Measurements from ENCODE around the gene XRN1.
"Not testable (repeated sequence)": the region's sequence is repeated elsewhere in the genome, so short reads cannot be mapped to it uniquely, and the experiment has no call there.

The XRN1 gene

DNA sequence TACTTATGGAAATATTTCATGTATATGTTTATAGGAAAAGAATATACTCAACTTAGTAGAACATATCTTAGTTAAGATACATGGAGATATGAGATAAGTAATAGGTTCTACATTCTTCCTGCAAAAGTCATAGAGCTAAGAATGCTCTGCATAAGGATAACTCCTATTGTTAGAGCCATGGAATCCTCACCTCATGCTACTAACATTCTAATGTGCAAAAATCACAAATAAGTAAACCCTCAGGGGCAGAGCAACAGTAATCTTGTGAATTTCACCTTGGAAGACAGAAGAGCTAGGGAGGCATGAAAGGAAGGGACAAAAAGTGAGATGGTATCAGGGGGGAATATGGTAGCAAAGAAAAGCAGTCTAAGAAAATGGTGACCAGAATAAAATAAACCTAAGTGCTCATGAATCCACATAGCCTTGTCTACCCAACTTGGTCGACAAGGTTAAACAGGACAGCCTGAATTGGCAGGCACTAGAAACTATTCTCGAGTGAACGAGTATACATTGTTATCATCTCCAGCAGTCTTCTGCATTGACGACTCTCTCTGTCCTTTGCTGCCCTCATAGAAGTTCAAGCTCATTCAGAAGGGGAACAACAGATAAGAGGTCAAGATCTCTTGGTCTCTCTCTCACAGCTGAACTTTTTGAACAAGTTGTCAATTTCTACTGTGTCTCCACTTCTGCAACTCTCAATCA lies 52.8 kb downstream of the XRN1 start:
- H3K36me3 Mint-ChIP-seq = peaks cover 18% of the 10 kb centered on the region
- no peaks in the 10 kb centered on the region for H3K27me3 Mint-ChIP-seq
- H3K9me3 Mint-ChIP-seq = no peaks in the 10 kb centered on the region
- no peaks in the 10 kb centered on the region for H3K4me1 Mint-ChIP-seq
- H3K27ac Mint-ChIP-seq = no peak overlapping the region
- H3K4me3 Mint-ChIP-seq = no peak overlapping the region

DNA sequence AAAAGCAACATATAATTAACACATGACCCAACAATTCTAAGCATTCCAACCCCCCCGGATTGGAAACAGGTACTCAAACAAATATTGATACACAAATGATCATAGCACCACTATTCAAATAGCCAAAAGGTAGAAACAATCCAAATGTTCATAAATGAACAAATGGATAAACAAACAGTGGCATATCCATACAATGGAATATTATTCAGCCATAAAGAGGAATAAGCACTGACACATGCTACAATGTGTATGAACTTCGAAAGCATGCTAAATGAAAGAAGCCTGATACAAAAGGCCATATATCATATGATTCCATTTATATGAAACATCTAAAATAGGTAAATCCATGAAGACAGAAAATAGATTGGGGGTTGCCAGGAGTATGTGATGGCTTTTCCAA lies 62.8 kb downstream of the XRN1 start:
- Mint-ChIP-seq H3K9me3 (no peaks in the 10 kb centered on the region), H3K27me3 (no peaks in the 10 kb centered on the region), H3K4me3 (no peak overlapping the region), H3K36me3 (peaks cover 33% of the 10 kb centered on the region), H3K4me1 (no peaks in the 10 kb centered on the region), H3K27ac (no peak overlapping the region)

DNA sequence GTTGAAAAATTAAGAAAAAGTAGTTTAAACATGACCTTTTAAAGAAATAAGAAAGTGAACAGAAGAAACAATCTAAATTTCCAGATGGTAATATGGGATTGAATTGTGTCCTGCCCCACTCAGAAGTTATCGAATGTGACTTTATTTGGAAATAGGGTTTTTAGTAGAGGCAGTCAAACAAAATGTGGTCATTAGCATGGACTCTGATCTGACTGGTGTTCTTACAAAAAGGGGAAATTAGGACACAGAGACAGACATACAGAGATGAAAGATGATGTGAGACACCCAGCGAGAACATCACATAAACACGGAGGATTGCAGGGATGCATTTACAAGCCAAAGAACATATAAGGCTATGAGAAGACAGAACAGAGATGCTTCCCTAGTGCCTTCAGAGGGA lies 73.2 kb downstream of the XRN1 start:
- H3K4me3 Mint-ChIP-seq = no peak overlapping the region
- no peaks in the 10 kb centered on the region for H3K9me3 Mint-ChIP-seq
- peak overlapping the region; percentile 9 for H3K27ac Mint-ChIP-seq
- H3K4me1 Mint-ChIP-seq = no peaks in the 10 kb centered on the region
- peaks cover 22% of the 10 kb centered on the region for H3K36me3 Mint-ChIP-seq
- no peaks in the 10 kb centered on the region for H3K27me3 Mint-ChIP-seq

DNA sequence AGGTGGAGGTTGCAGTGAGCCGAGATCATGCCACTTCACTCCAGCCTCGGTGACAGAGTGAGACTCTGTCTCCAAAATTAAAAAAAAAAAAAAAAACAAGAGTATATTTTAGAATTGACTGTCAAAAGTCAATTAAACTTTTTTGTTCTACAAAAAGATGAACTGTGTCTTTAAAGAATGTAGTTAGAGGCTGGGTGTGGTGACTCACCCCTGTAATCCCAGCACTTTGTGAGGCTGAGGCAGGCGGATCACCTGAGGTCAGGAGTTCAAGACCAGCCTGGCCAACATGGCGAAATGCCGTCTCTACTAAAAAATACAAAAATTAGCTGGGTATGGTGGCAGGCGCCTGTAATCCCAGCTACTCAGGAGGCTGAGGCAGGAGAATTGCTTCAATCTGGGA lies 78.3 kb downstream of the XRN1 start:
- H3K27me3 Mint-ChIP-seq, H3K4me1 Mint-ChIP-seq, H3K9me3 Mint-ChIP-seq, H3K27ac Mint-ChIP-seq, H3K4me3 Mint-ChIP-seq: not testable (repeated sequence)
- H3K36me3 Mint-ChIP-seq = peaks cover 18% of the 10 kb centered on the region

DNA sequence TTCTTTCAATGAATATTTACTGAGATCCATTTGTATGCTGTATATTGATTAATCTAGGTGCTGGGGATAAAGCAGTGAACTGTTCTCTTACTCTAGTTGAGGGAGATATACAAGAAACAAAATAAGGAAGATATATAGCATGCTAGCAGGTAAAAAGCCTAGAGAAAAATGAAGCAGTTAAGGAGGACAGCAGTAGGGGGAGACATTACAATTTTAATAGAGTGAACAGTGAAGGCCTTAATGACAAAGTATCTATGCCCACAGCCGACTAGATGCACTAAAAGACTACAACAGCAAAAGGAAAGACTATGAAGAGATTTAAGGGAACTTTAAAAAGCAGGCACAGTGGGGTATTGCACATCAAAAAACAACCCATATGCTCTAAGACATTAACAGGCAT lies 81.4 kb downstream of the XRN1 start:
- Mint-ChIP-seq H3K9me3 (no peaks in the 10 kb centered on the region), H3K4me1 (no peaks in the 10 kb centered on the region), H3K27ac (no peak overlapping the region), H3K36me3 (peaks cover 12% of the 10 kb centered on the region), H3K27me3 (no peaks in the 10 kb centered on the region), H3K4me3 (no peak overlapping the region)

DNA sequence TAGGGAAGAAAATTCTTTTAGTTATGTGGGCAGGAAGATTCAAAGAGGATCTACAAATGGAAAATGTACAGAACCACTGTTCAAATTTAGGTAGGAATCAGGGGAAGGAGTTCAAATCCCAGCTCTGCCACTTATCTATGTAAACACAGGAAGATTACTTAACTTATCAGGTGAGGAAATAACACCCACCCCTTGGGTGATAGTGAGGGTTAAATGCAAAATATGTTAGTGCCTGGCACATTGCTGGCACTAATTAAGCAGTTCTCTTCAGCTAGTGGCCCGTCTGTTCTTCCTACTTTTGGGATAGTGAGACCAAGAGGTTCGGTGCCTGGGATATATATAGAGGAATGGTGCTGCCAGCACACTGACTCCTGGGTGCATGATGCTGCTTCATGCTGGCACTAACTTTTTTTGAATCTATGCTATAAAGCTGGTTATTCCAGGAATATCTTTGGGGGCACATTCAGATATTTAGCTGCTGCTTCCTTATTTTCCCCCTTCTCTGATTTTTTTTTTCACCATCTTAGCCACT lies 83.8 kb downstream of the XRN1 start:
- Mint-ChIP-seq H3K36me3 (peaks cover 17% of the 10 kb centered on the region), H3K4me1 (no peaks in the 10 kb centered on the region), H3K4me3 (no peak overlapping the region), H3K27ac (no peak overlapping the region), H3K9me3 (no peaks in the 10 kb centered on the region), H3K27me3 (no peaks in the 10 kb centered on the region)

DNA sequence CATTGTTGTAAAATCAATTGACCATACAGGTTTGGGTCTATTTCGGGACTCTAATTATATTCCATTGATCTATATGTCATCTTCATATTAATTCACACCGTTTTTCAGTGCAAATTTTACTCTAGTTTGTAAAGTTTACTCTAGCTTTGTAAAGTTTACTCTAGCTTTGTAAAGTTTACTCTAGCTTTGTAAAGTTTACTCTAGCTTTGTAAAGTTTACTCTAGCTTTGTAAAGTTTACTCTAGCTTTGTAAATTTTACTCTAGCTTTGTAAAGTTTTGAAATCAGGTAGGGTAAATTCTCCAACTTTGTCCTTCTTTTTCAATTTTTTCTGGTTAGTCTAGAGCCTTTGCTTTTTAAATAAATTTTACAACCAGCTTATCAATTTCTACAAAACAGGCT lies 84.4 kb downstream of the XRN1 start:
- H3K4me1 Mint-ChIP-seq, H3K27ac Mint-ChIP-seq, H3K27me3 Mint-ChIP-seq, H3K4me3 Mint-ChIP-seq, H3K9me3 Mint-ChIP-seq: not testable (repeated sequence)
- peaks cover 15% of the 10 kb centered on the region for H3K36me3 Mint-ChIP-seq

DNA sequence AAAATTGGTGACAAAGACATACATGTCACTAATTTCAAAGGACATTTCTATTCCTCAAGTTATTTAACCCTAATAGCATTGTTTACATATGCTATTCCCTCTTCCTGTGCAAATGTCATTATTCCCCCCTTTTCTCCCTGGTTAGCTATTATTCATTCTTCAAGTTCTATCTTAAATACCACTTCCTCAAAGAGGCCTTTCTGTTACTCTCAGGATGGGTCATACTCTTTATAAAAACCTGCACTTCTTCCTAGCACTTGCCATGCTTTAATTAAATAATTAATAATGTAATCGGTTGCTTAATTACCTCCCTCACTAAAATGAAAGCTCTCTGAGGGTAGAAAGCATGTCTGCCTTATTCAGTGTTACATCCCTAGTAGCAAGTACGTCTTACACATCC lies 88.5 kb downstream of the XRN1 start:
- Mint-ChIP-seq H3K27ac (no peak overlapping the region), H3K9me3 (no peaks in the 10 kb centered on the region), H3K27me3 (no peaks in the 10 kb centered on the region), H3K36me3 (peaks cover 22% of the 10 kb centered on the region), H3K4me3 (no peak overlapping the region), H3K4me1 (no peaks in the 10 kb centered on the region)

DNA sequence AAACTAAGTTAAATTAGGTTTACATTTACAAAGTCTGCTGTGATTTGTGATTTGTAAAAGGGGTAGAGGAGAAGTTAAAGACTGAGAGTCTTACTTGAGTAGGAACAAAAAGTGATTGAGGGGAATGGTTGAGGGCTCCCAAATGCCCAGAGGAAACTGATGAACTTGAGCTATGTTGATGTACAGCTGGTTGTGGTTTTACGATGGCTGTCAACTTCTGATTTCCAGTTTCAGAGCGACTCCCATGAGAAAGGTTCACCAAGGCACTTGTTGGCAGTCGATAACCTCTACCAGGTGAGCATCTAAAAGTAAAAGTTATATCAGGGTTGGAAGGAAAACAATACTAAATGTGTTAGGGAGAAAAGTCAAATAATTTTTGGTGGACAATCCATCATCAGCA lies 91.0 kb downstream of the XRN1 start:
- no peaks in the 10 kb centered on the region for H3K4me1 Mint-ChIP-seq
- H3K36me3 Mint-ChIP-seq = peaks cover 33% of the 10 kb centered on the region
- H3K27me3 Mint-ChIP-seq = no peaks in the 10 kb centered on the region
- no peak overlapping the region for H3K27ac Mint-ChIP-seq
- H3K9me3 Mint-ChIP-seq = no peaks in the 10 kb centered on the region
- no peak overlapping the region for H3K4me3 Mint-ChIP-seq

DNA sequence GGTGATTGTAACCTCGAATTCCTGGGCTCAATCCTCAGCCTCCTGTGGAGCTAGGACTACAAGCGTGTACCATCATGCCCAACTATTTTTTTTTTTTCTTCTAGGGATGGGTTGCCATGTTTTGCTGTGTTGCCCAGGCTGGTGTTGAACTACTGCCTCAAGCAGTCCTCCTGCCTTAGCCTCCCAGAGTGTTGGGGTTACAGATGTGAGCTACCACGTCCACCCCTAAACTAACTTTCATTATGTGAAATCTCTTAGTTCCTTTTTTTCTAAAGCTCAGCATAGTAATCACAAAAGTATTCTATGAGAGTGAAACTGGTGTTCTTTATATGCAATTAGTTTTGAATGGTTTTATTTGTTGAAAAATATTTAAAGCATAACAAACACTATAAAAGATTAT lies 92.1 kb downstream of the XRN1 start:
- H3K27me3 Mint-ChIP-seq = no peaks in the 10 kb centered on the region
- no peaks in the 10 kb centered on the region for H3K9me3 Mint-ChIP-seq
- H3K27ac Mint-ChIP-seq = no peak overlapping the region
- no peak overlapping the region for H3K4me3 Mint-ChIP-seq
- peaks cover 34% of the 10 kb centered on the region for H3K36me3 Mint-ChIP-seq
- H3K4me1 Mint-ChIP-seq = no peaks in the 10 kb centered on the region

DNA sequence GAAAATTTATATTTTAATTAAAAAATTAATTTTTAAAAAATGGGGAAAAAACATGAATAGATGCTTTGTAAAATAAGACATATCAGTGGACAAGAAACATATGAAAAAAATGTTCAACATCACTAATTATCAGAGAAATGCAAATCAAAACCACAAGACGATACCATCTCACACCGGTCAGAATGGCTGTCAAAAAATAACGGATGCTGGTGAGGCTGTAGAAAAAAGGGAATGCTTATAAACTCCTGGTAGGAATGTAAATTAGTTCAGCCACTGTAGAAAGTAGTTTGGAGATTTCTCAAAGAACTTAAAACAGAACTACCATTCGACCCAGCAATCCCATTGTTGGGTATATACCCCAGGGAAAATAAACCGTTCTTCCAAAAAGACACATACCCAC lies 93.8 kb downstream of the XRN1 start:
- no peaks in the 10 kb centered on the region for H3K9me3 Mint-ChIP-seq
- no peak overlapping the region for H3K27ac Mint-ChIP-seq
- H3K27me3 Mint-ChIP-seq = no peaks in the 10 kb centered on the region
- H3K4me1 Mint-ChIP-seq = no peaks in the 10 kb centered on the region
- no peak overlapping the region for H3K4me3 Mint-ChIP-seq
- H3K36me3 Mint-ChIP-seq = peaks cover 29% of the 10 kb centered on the region

DNA sequence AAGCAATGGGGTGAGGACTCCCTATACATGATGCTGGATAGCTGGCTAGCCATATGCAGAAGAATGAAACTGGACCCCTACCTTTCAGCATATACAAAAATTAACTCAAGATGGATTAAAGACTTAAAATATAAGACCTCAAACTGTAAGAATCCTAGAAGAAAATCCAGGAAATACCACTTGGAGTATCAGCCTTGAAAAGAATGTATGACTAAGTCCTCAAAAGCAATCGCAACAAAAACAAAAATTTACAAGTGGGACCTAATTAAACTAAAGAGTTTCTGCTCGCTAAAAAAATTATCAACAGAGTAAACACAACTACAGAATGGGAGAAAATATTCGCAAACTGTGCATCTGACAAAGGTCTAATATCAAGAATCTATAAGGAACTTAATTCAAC lies 94.3 kb downstream of the XRN1 start:
- H3K27me3 Mint-ChIP-seq = no peaks in the 10 kb centered on the region
- peaks cover 31% of the 10 kb centered on the region for H3K36me3 Mint-ChIP-seq
- no peak overlapping the region for H3K27ac Mint-ChIP-seq
- no peaks in the 10 kb centered on the region for H3K4me1 Mint-ChIP-seq
- no peaks in the 10 kb centered on the region for H3K9me3 Mint-ChIP-seq
- H3K4me3 Mint-ChIP-seq = no peak overlapping the region

DNA sequence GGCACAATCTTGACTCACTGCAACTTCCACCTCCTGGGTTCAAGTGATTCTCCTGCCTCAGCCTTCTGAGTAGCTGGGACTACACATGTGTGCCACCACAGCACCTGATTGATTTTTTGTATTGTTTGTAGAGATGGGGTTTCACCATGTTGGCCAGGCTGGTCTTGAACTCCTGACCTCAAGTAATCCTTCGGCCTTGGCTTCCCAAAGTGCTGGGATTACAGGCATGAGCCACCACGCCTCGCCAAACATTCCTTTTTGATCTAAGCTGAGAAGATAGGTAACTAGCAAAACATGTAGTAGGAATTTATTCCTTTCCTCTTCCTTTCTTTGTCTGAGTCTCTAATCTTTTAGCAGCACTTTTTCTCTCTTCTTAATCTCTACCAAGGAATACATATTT lies 95.1 kb downstream of the XRN1 start:
- H3K27ac Mint-ChIP-seq, H3K4me1 Mint-ChIP-seq, H3K27me3 Mint-ChIP-seq, H3K9me3 Mint-ChIP-seq, H3K4me3 Mint-ChIP-seq: not testable (repeated sequence)
- H3K36me3 Mint-ChIP-seq = peaks cover 31% of the 10 kb centered on the region

DNA sequence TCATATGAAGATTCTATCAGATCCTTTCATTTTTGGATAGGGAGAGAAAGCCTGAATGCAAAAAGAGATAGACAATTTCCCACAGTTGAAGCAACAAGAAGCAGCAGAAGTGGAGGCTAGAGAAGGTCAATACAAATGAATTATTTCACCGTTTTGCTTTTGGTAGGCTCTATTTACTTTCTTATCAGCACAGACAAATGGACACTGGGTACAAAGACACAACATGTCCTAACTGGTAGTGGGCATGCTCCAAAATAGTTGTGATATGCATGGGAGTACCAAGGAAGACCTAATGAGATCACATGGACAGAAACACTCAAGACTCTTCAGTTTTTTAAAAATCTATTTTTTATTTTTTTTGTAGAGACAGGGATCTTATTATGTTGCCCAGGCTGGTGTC lies 99.4 kb downstream of the XRN1 start:
- no peaks in the 10 kb centered on the region for H3K4me1 Mint-ChIP-seq
- no peaks in the 10 kb centered on the region for H3K27me3 Mint-ChIP-seq
- H3K36me3 Mint-ChIP-seq = peaks cover 34% of the 10 kb centered on the region
- no peaks in the 10 kb centered on the region for H3K9me3 Mint-ChIP-seq
- H3K4me3 Mint-ChIP-seq = no peak overlapping the region
- H3K27ac Mint-ChIP-seq = no peak overlapping the region

DNA sequence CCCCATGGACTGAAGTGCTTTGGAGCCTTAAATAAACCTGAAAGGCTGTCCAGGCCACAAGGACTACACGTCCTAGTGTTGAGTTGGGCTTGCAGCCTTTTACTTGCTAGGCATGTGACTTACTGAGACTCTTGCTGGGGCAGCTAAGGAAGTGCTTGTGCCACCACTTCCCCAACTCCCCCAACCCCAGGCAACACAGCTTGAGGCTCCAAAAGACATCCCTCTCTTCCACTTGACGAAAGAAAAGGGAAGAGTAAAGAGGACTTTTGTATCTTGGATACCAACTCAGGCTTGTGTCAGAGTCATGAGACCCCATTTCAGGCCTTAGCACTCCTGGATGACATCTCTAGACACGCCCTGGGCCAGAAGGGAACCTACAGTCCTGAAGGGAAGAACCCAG lies 109.8 kb downstream of the XRN1 start:
- peaks cover 46% of the 10 kb centered on the region for H3K36me3 Mint-ChIP-seq
- H3K4me1 Mint-ChIP-seq = peaks cover 8% of the 10 kb centered on the region
- H3K27ac Mint-ChIP-seq = no peak overlapping the region
- H3K27me3 Mint-ChIP-seq = no peaks in the 10 kb centered on the region
- H3K9me3 Mint-ChIP-seq = peaks cover 23% of the 10 kb centered on the region
- H3K4me3 Mint-ChIP-seq = no peak overlapping the region

DNA sequence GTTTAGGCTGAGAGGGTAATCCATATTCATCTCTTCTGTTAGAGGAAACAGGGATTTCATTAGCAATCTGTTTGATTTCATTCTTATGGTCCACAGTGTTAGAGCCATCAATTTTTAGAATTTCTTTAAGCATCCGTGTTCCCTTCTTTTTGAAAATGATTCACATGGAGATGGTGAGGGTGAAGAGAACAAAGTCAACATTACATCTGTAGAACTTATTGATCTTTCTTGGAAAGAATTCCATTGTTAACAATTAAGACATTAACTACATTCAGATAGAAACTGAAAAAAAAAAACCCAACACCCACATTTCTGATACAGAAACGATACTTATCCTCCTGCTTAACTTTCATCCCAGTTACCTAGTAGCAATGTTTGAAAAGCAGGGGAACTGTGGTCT lies 115.4 kb downstream of the XRN1 start:
- Mint-ChIP-seq H3K27me3 (no peaks in the 10 kb centered on the region), H3K36me3 (peaks cover 27% of the 10 kb centered on the region), H3K4me1 (no peaks in the 10 kb centered on the region), H3K4me3 (no peak overlapping the region), H3K27ac (no peak overlapping the region), H3K9me3 (no peaks in the 10 kb centered on the region)

DNA sequence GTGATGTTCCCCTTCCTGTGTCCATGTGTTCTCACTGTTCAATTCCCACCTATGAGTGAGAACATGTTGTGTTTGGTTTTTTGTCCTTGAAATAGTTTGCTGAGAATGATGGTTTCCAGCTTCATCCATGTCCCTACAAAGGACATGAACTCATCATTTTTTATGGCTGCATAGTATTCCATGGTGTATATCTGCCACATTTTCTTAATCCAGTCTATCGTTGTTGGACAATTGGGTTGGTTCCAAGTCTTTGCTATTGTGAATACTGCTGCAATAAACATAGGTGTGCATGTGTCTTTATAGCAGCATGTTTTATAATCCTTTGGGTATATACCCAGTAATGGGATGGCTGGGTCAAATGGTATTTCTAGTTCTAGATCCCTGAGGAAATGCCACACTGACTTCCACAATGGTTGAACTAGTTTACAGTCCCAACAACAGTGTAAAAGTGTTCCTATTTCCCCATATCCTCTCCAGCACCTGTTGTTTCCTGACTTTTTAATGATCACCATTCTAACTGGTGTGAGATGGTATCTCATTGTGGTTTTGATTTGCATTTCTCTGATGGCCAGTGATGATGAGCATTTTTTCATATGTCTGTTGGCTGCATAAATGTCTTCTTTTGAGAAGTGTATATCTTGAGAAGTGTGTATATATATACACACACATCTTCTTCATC lies 123.4 kb downstream of the XRN1 start:
- H3K27me3 Mint-ChIP-seq, H3K9me3 Mint-ChIP-seq, H3K27ac Mint-ChIP-seq, H3K4me1 Mint-ChIP-seq, H3K4me3 Mint-ChIP-seq: not testable (repeated sequence)
- peaks cover 44% of the 10 kb centered on the region for H3K36me3 Mint-ChIP-seq

Measured in activated naive CD4-positive, alpha-beta T cell treated with anti-CD3 and anti-CD28 coated beads, Interleukin-2, amount 50 U/mL, for 24 hours (primary cell).